SU-DHL-6 (cell line): ENCODE data around the gene CCDC182.

ENCODE experiments used
- H2AFZ ChIP-seq: fragments of 200-600 bp; sonication (generic); 2 replicates; pipeline ENCODE4 v1.6.1; 2014; ENCODE audit warnings: low read depth, mild to moderate bottlenecking, moderate library complexity, mixed read lengths, antibody characterized with exemption, low read length; ENCODE audit not compliant: severe bottlenecking
- H3F3A ChIP-seq: fragments of 200-600 bp; shearing (Covaris generic); 2 replicates; pipeline ENCODE4 v1.6.0; 2016; ENCODE audit warnings: antibody characterized with exemption, mild to moderate bottlenecking; ENCODE audit not compliant: insufficient read depth
- H3K27ac ChIP-seq: fragments of 200-600 bp; sonication (generic); 2 replicates; pipeline ENCODE4 v1.5.1; 2016; ENCODE audit warnings: low read depth, mild to moderate bottlenecking, low read length, moderate library complexity, mixed read lengths
- H3K27me3 ChIP-seq: fragments of 200-600 bp; sonication (generic), shearing (Covaris generic); 2 replicates; pipeline ENCODE4 v1.6.0; 2014; ENCODE audit warnings: mild to moderate bottlenecking, low read length
- H3K36me3 ChIP-seq: fragments of 200-600 bp; sonication (generic); 2 replicates; pipeline ENCODE4 v1.6.1; 2014; ENCODE audit warnings: mild to moderate bottlenecking, low read length, mixed read lengths
- H3K4me2 ChIP-seq: fragments of 300-600, 200-600 bp; shearing (Covaris generic), sonication (generic); 2 replicates; pipeline ENCODE4 v1.6.0; 2014; ENCODE audit warnings: low read length, low read depth, mild to moderate bottlenecking; ENCODE audit not compliant: poor library complexity, severe bottlenecking
- H3K4me3 ChIP-seq: fragments of 200-600 bp; sonication (generic); 2 replicates; pipeline ENCODE4 v1.5.1; 2014; ENCODE audit warnings: antibody characterized with exemption, low read length, mild to moderate bottlenecking, mixed read lengths; ENCODE audit not compliant: insufficient read depth, poor library complexity, severe bottlenecking
- H3K79me2 ChIP-seq: fragments of 200-600 bp; sonication (generic); 2 replicates; pipeline ENCODE4 v1.6.1; 2014; ENCODE audit warnings: mild to moderate bottlenecking, low read length, moderate library complexity; ENCODE audit not compliant: insufficient read depth
- H3K9ac ChIP-seq: fragments of 200-600 bp; sonication (generic); 2 replicates; pipeline ENCODE4 v1.7.0; 2014; ENCODE audit warnings: mild to moderate bottlenecking, low read length
- H3K9me2 ChIP-seq: fragments of 200-600 bp; sonication (generic); replicated peaks from 2 replicates; pipeline ENCODE4 v1.6.1; 2014; ENCODE audit warnings: low read length; ENCODE audit not compliant: insufficient read depth
- H3K9me3 ChIP-seq: fragments of 200-600 bp; sonication (generic); 2 replicates; pipeline ENCODE4 v1.6.1; 2014; ENCODE audit warnings: low read length, mixed read lengths; ENCODE audit not compliant: insufficient read depth
- H4K20me1 ChIP-seq: fragments of 200-600 bp; sonication (generic); 2 replicates; pipeline ENCODE4 v1.6.1; 2014; ENCODE audit warnings: low read depth, mild to moderate bottlenecking, antibody characterized with exemption, low read length, moderate library complexity, mixed read lengths
- CTCF ChIP-seq: fragments of 200-600 bp; sonication (generic); IDR thresholded peaks from one replicate; pipeline ENCODE4 v1.5.1; 2017; ENCODE audit warnings: antibody characterized with exemption, mild to moderate bottlenecking, low read length, moderate library complexity; ENCODE audit not compliant: insufficient read depth, poor library complexity, severe bottlenecking
- EZH2phosphoT487 ChIP-seq: fragments of 200-600 bp; sonication (generic), shearing (Covaris generic); conservative IDR thresholded peaks from 2 replicates; pipeline ENCODE4 v1.6.1; 2018; ENCODE audit warnings: mild to moderate bottlenecking, antibody characterized with exemption, low read length, moderate library complexity, mixed read lengths

CCDC182 gene

DNA sequence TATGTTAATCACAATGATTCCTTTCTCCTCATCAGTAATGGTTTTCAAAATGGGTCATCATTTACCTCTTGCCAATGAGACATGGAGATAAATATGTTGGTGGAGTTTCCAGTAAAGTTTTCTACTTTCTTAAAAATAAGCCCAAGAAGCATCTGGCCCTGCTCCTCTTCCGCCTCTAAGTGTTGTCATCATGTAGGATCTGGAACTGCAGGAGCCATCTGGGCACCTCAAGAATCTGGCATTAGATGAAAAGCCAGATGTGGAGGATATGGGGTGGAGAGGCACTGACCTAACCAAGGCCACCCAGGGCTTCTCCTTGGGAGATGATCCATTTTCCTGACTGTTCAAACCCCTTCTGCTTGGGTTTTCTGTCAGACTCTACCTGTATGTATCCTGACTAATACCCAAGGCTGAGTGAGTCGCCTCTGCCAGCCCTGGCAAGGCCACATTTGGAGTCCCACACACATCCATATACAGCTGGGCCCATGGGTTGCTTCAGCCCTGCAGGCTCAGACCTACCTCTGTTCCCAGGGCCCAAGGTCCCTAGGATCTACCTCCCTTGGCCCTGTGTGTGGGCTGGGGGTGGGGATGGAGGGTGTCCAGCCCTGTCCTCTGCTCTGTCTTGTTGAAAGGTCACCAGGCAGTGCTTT lies 24.6 kb downstream of the CCDC182 start:
- no peak overlapping the region for H2AFZ ChIP-seq
- H3K4me2 ChIP-seq = no peak overlapping the region
- no peaks in the 10 kb centered on the region for H3K36me3 ChIP-seq
- H3K27me3 ChIP-seq = no peaks in the 10 kb centered on the region
- no peaks in the 10 kb centered on the region for H3F3A ChIP-seq
- TF ChIP-seq EZH2phosphoT487 (no peak), CTCF (no peak)
- H3K9me2 ChIP-seq = no peaks in the 10 kb centered on the region
- H3K9me3 ChIP-seq = no peaks in the 10 kb centered on the region
- no peak overlapping the region for H3K9ac ChIP-seq
- no peak overlapping the region for H3K27ac ChIP-seq
- no peaks in the 10 kb centered on the region for H3K79me2 ChIP-seq
- H3K4me3 ChIP-seq = no peak overlapping the region
- no peaks in the 10 kb centered on the region for H4K20me1 ChIP-seq

DNA sequence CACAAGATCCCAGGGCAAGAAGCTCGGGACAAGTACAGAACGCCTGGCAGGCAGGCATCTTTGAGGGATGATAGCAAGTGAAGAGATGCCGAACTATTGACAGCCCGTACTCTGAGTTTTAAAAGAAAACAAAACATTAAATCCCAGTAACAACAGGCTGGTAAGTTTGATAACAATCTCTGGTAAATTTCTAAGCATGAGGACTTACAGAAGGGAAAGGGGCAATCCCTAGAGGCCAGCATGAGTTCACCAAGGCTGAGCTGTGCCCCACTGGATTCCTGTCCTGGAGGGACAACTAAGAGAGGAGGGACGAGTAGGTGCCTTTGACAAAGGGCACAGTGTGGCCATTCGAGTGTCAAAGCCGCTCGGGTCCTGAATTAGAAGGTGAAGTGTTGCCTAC lies 26.2 kb downstream of the CCDC182 start:
- Histone ChIP-seq H3K36me3 (no peaks in the 10 kb centered on the region), H3F3A (no peaks in the 10 kb centered on the region), H3K4me3 (no peak overlapping the region), H3K27me3 (no peaks in the 10 kb centered on the region), H3K79me2 (no peaks in the 10 kb centered on the region), H3K9me3 (no peaks in the 10 kb centered on the region), H2AFZ (no peak overlapping the region), H3K4me2 (no peak overlapping the region), H3K9ac (no peak overlapping the region), H3K9me2 (no peaks in the 10 kb centered on the region), H3K27ac (no peak overlapping the region), H4K20me1 (no peaks in the 10 kb centered on the region)
- TF ChIP-seq CTCF (no peak), EZH2phosphoT487 (no peak)

DNA sequence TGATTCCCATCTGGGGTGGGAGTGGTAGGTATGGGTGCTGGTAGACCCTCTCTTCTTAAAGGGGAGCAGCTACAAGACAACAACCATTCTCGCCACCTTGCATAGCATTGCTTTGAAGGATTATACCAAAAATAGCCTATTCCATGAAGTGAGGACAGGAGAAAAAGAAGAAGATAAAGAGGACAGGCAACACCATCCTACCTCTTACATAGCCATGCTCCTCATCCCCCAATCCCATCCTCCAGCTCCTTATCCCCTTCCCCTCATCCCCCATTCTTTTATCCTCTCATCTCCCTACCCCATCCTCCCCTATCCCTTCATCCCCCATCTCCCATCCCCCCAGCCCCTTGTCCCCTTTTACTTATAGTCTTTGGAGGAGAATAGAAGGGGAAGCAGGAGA lies 29.1 kb downstream of the CCDC182 start:
- H3F3A ChIP-seq = no peaks in the 10 kb centered on the region
- no peak overlapping the region for H3K4me3 ChIP-seq
- no peak overlapping the region for H3K9ac ChIP-seq
- no peaks in the 10 kb centered on the region for H3K9me3 ChIP-seq
- no peak overlapping the region for H3K27ac ChIP-seq
- H2AFZ ChIP-seq = no peak overlapping the region
- H3K36me3 ChIP-seq = no peaks in the 10 kb centered on the region
- no peak overlapping the region for H3K4me2 ChIP-seq
- H4K20me1 ChIP-seq = no peaks in the 10 kb centered on the region
- no peaks in the 10 kb centered on the region for H3K9me2 ChIP-seq
- H3K79me2 ChIP-seq = no peaks in the 10 kb centered on the region
- H3K27me3 ChIP-seq = no peaks in the 10 kb centered on the region
- no peak for TF ChIP-seq CTCF
- no peak for TF ChIP-seq EZH2phosphoT487
